Effector memory CD8-positive, alpha-beta T cell (primary cell): ENCODE results near the gene PBX3.

ENCODE experiments used
- ATAC-seq: fragments of 150-1000 bp; cut with Tn5 transposase; replicated peaks from 2 replicates; pipeline ENCODE4 v1.10.0; 2021; ENCODE audit warnings: mild to moderate bottlenecking, moderate library complexity
- DNase-seq, 3 experiments: peaks; one replicate each; pipeline ENCODE4 v3.0.0; 2021
- H3K27ac Mint-ChIP-seq, 2 donors: one replicate each; pipeline ENCODE4 v1.8.0; 2022; ENCODE audit warnings: mild to moderate bottlenecking in 2 of 2, mixed read lengths in 2 of 2, moderate library complexity in 2 of 2
- H3K27me3 Mint-ChIP-seq, 2 donors: one replicate each; pipeline ENCODE4 v1.8.0; 2022; ENCODE audit warnings: mixed read lengths in 2 of 2
- H3K36me3 Mint-ChIP-seq: one replicate; pipeline ENCODE4 v1.8.0; 2022; ENCODE audit warnings: mild to moderate bottlenecking, moderate library complexity, mixed read lengths; ENCODE audit not compliant: insufficient read depth
- H3K4me1 Mint-ChIP-seq, 2 donors: one replicate each; pipeline ENCODE4 v1.8.0; 2022; ENCODE audit warnings: low read depth in 2 of 2, mixed read lengths in 2 of 2
- H3K4me3 Mint-ChIP-seq, 2 donors: one replicate each; pipeline ENCODE4 v1.8.0; 2022; ENCODE audit warnings: mild to moderate bottlenecking in 2 of 2, mixed read lengths in 2 of 2, moderate library complexity in 2 of 2
- H3K9me3 Mint-ChIP-seq, 2 donors: one replicate each; pipeline ENCODE4 v1.8.0; 2022; ENCODE audit warnings: mixed read lengths in 2 of 2

PBX3 gene

DNA sequence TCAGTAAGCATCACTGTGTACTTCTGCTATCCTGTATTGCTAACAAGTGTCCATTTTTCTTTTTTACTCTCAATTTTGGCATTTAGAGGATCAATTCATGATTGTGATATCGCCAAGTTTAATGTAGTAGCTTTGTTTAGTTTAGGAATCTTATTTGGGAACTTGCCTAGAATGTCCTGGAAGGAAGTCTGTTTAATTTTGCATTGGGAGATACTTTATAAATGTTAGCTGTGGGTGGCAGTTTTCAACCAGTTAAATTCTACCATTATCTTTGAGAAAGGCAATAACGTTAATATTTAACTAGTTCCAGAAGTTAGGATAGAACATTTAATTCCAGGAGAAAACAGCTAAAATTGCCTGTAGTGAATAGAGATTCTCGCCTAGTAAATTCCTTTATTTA is 78.6 kb downstream of the PBX3 start:
- no peaks in the 10 kb centered on the region for H3K9me3 Mint-ChIP-seq
- H3K27ac Mint-ChIP-seq = no peak overlapping the region
- DNase-seq = no peak
- no peak overlapping the region for H3K4me3 Mint-ChIP-seq
- H3K27me3 Mint-ChIP-seq = no peaks in the 10 kb centered on the region
- H3K4me1 Mint-ChIP-seq = peaks cover 10 to 16% of the 10 kb centered on the region in 2 donors
- peaks cover 7% of the 10 kb centered on the region for H3K36me3 Mint-ChIP-seq
- no peak for ATAC-seq

DNA sequence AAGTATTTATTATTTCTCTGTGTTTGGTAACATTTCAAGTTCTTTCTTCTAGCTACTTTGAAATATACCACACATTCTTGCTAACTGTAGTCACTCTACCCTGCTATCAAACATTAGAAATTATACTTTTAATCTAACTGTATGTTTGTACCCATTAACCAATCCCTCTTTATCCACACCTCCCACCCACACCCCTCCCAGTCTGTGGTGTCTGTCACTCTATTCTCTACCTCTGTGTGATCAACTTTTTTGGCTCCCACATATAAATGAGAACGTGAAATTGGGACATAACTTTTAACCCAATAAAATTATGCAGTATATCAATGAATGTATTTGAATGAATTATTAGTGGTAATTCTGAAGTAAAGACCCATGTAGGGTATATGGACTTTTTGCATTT is 79.7 kb downstream of the PBX3 start:
- Mint-ChIP-seq H3K4me1 (peaks cover 8 to 15% of the 10 kb centered on the region in 2 donors), H3K9me3 (no peaks in the 10 kb centered on the region), H3K36me3 (peaks cover 7% of the 10 kb centered on the region), H3K27ac (peak overlapping the region in 1 of 2 donors; percentile 54), H3K4me3 (no peak overlapping the region), H3K27me3 (no peaks in the 10 kb centered on the region)
- DNase-seq = no peak
- no peak for ATAC-seq

DNA sequence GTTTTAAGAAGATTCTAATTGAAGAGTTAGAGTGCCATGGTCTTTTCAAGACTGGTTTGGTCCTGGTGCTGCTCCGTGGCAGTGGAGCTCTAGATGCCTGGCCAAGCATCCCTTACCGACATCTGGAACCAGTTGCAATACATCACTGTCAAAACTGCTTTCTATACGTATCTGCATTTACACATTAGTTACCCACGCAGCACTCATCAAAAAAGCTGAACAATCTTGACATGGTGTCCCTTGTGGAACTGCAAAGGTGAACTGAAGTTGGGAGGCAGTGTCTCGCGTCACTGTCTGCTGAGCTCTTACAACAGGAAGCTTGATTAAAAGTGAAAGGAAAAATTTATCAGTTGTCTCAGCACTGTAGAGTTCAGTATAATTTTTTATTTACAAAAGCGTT is 82.6 kb downstream of the PBX3 start:
- H3K9me3 Mint-ChIP-seq = no peaks in the 10 kb centered on the region
- H3K36me3 Mint-ChIP-seq = no peaks in the 10 kb centered on the region
- H3K4me3 Mint-ChIP-seq = peak overlapping the region; percentile 76 to 79
- peak overlapping the region; percentile 79 to 84 for H3K27ac Mint-ChIP-seq
- peaks cover 4 to 6% of the 10 kb centered on the region in 2 donors for H3K4me1 Mint-ChIP-seq
- H3K27me3 Mint-ChIP-seq = no peaks in the 10 kb centered on the region
- ATAC-seq (peak; percentile 97), DNase-seq (peak; percentile 20 to 53 (median 33))

DNA sequence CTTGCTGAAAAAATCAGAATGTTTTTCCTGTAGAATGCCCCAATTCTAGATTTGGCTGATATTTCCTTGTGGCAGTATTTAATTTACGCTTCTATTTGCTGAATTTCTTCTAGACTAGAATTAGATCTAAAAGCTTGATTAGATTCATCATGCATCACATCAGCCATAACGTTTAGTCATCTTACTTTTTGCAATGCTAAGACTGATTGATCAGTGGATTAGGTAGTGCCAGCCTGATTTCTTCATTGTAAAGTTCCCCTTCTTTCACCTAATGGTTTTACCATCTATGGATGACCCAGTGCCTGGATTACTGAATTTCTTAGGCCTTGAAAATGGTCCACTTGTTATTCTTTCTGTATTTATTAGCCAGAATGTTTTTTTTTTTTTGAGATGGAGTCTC is 83.9 kb downstream of the PBX3 start:
- Mint-ChIP-seq H3K36me3 (no peaks in the 10 kb centered on the region), H3K4me3 (peak overlapping the region in 1 of 2 donors; percentile 30), H3K27ac (peak overlapping the region in 1 of 2 donors; percentile 84), H3K9me3 (no peaks in the 10 kb centered on the region), H3K4me1 (peaks cover 0 to 6% of the 10 kb centered on the region in 2 donors), H3K27me3 (no peaks in the 10 kb centered on the region)
- ATAC-seq (no peak), DNase-seq (no peak)

DNA sequence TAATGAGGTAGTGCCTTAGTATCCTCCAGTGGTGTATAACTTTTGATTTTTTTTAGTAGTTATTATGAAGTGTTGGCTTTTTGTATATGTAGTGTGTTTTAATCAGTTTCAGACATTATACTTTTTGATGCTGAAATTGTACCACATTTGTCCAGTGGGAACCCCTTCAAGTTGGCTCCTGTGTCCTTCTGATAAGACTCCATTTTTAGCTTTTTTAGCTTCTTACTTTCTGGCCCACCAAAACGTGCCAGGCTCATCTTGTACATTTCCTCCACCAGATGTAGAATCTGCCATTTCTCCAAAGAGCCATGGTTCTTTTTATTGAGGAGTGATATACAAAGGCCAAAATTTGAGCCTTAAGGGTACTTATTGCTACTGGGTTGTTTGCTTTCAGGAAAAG is 84.4 kb downstream of the PBX3 start:
- Mint-ChIP-seq H3K36me3 (no peaks in the 10 kb centered on the region), H3K4me1 (peaks cover 0 to 6% of the 10 kb centered on the region in 2 donors), H3K4me3 (no peak overlapping the region), H3K27ac (peak overlapping the region in 1 of 2 donors; percentile 84), H3K9me3 (no peaks in the 10 kb centered on the region), H3K27me3 (no peaks in the 10 kb centered on the region)
- DNase-seq = no peak
- ATAC-seq = no peak

DNA sequence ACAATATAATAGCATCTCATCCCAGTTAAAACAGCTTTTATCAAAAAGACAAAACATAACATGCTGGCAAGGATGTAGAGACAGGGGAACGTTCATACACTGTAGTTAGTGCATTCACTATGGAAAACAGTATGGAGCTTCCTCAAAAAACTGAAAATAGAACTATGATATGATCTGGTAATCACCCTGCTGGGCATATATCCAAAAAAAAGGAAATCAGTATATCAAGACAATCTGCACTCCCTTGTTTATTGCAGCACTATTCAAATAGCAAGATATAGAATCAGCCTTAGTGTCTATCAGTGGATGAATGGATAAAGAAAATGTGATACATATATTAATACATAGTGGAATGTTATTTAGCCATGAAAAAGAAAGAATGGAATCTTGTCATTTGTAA is 88.5 kb downstream of the PBX3 start:
- Mint-ChIP-seq H3K9me3 (no peaks in the 10 kb centered on the region), H3K27ac (no peak overlapping the region), H3K4me3 (no peak overlapping the region), H3K27me3 (no peaks in the 10 kb centered on the region), H3K36me3 (no peaks in the 10 kb centered on the region), H3K4me1 (peaks cover 0 to 11% of the 10 kb centered on the region in 2 donors)
- ATAC-seq (no peak), DNase-seq (no peak)

DNA sequence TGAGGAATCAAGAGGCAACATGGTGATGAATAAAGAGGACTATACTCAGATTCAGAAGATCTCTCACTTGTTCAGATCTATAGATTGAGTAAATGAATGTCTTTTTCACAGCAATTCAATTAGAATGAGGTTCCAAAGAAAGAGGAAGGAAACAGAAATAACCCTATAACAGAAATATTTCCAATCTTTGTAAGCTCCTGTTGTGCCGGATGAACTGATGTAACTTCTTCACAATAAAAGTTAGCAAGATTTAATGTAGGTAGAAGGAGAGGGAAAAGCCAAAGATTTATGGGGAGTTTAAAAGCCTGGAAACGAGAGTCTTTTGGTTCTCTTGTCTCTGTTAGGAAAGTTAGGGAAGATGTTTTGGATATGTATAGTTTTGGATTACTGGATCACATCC is 92.1 kb downstream of the PBX3 start:
- H3K4me1 Mint-ChIP-seq = peaks cover 0 to 21% of the 10 kb centered on the region in 2 donors
- ATAC-seq (no peak), DNase-seq (no peak)
- no peaks in the 10 kb centered on the region for H3K27me3 Mint-ChIP-seq
- H3K36me3 Mint-ChIP-seq = no peaks in the 10 kb centered on the region
- no peak overlapping the region for H3K4me3 Mint-ChIP-seq
- no peak overlapping the region for H3K27ac Mint-ChIP-seq
- no peaks in the 10 kb centered on the region for H3K9me3 Mint-ChIP-seq

DNA sequence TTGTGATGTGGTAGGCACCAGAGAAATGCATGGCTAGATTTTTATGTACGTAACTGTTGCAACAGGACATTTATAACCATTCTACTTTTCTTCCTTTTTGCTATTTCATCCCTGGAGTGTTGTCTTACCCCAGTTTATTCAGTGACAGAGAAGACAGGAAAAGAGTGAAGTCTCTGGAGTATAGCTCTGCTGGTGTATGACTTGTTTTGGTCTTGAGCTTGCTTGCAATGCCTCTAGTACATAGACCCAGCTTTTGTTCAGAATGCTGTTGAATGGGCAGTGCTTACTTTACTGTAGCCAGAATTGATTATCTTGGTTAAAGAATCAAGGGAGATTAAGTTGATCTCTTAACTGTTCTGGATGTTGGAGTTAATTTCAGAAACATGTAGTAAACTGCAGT is 94.3 kb downstream of the PBX3 start:
- H3K36me3 Mint-ChIP-seq = no peaks in the 10 kb centered on the region
- no peak overlapping the region for H3K4me3 Mint-ChIP-seq
- H3K9me3 Mint-ChIP-seq = no peaks in the 10 kb centered on the region
- DNase-seq = no peak
- peaks cover 0 to 21% of the 10 kb centered on the region in 2 donors for H3K4me1 Mint-ChIP-seq
- no peaks in the 10 kb centered on the region for H3K27me3 Mint-ChIP-seq
- H3K27ac Mint-ChIP-seq = peak overlapping the region in 1 of 2 donors; percentile 58
- no peak for ATAC-seq

DNA sequence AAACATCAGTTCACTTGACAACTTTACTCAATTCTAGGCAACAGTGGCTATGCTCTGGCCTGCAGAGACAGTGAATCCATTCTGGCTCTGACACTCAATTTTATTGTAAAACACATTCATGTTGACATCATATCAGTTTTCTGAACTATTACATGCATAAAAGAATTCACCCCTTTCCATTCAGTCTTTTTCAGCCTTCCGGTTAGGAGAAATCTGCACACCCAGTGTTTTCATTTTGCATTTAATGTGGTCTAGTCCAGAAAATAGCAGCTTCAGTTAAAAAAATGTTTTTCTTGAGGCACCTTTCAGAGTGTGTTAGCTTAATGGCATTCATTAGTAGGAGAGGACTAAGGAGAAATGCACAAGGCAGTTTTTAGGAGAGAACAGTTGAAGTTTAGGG is 95.1 kb downstream of the PBX3 start:
- H3K9me3 Mint-ChIP-seq = no peaks in the 10 kb centered on the region
- peaks cover 0 to 21% of the 10 kb centered on the region in 2 donors for H3K4me1 Mint-ChIP-seq
- no peaks in the 10 kb centered on the region for H3K27me3 Mint-ChIP-seq
- H3K4me3 Mint-ChIP-seq = no peak overlapping the region
- DNase-seq = no peak
- no peak for ATAC-seq
- H3K36me3 Mint-ChIP-seq = no peaks in the 10 kb centered on the region
- peak overlapping the region in 1 of 2 donors; percentile 58 for H3K27ac Mint-ChIP-seq

DNA sequence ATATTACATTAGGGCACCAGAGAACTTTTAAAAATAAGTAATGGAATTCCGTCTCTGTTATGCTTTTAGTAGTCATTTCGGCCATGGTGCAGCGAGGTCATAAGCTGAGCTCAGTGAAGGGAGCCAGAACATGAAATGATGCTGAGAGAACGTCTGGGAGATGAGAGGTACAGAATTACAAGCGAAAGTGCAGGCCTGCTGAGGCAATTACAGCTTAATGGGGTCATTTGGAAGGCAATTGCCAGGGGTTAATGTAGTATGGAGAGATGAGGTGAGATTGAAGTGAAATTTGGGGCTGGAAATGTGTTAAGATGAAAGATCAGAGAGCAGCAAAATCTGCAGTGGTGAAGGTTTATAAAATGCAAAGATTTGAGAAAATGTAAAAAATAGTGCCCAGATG is 96.5 kb downstream of the PBX3 start:
- ATAC-seq (no peak), DNase-seq (no peak)
- Mint-ChIP-seq H3K27me3 (no peaks in the 10 kb centered on the region), H3K9me3 (no peaks in the 10 kb centered on the region), H3K4me1 (peaks cover 0 to 17% of the 10 kb centered on the region in 2 donors), H3K27ac (no peak overlapping the region), H3K4me3 (no peak overlapping the region), H3K36me3 (no peaks in the 10 kb centered on the region)

DNA sequence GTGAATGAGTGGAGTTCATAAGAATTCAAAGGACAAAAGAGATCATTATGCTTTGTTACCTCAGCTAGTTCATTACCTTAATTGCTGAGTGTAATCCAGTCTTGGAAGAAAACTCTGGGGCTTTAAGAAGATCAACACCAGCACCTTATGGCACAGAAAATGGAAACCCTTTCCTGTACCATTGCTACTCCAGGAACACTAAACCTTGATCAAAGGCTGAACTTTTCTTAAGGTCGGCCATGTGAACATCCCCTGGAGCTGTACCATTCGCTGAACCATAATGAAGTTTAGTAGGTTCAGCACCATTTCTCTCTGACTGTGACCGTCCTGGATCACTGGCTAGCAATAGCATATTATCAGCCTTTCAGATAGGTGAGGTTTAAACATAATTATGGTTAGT is 97.4 kb downstream of the PBX3 start:
- Mint-ChIP-seq H3K27ac (no peak overlapping the region), H3K36me3 (no peaks in the 10 kb centered on the region), H3K4me1 (peaks cover 0 to 15% of the 10 kb centered on the region in 2 donors), H3K4me3 (no peak overlapping the region), H3K9me3 (no peaks in the 10 kb centered on the region), H3K27me3 (no peaks in the 10 kb centered on the region)
- DNase-seq (no peak), ATAC-seq (no peak)

DNA sequence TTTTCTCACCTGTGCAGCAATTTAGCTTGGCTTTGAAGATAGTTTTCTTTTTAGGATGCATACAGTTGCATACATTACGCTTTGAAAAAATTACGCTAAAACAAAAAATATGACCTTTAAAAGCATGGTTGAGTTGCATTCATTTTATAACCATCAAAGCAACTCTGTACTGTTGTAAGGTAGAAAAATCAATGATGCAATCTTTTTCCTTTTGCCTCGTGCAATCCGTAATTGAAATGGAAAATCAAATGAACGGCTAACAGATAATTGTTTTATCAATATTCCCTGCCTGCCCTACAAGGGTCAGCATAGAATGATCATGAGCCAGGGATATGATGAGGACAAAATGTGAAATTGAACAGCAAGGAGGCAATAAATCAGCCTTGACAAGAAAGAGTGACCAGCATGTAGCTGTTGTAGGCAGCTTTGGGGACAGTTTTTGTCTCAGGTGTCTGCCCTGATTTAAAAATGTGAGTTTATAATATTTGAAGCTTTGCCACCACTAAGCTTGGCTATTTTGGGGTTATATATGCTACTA is 98.2 kb downstream of the PBX3 start:
- DNase-seq (no peak), ATAC-seq (no peak)
- Mint-ChIP-seq H3K36me3 (no peaks in the 10 kb centered on the region), H3K9me3 (no peaks in the 10 kb centered on the region), H3K27me3 (no peaks in the 10 kb centered on the region), H3K27ac (no peak overlapping the region), H3K4me1 (peaks cover 0 to 15% of the 10 kb centered on the region in 2 donors), H3K4me3 (no peak overlapping the region)

DNA sequence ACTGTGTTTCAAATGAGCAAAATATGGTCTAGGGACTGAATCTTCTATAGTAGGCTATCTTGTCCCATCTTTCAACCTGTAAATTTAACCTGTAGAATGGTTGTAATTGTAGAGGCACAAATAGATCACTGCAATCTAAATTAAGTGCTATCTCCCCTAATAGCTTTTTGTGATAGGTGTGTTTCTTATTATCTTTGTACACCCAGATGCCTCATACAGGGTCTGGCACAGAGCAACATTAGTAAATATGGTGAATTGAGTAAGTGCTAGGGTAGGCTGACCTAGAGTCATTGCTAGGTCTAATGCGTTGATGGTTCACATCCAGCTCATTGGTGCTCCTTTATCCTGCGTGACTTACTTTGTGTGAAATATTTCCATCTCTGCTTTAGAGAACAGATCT is 100.6 kb downstream of the PBX3 start:
- Mint-ChIP-seq H3K36me3 (no peaks in the 10 kb centered on the region), H3K27me3 (no peaks in the 10 kb centered on the region), H3K4me1 (peaks cover 0 to under 1% of the 10 kb centered on the region in 2 donors), H3K27ac (no peak overlapping the region), H3K9me3 (no peaks in the 10 kb centered on the region), H3K4me3 (no peak overlapping the region)
- ATAC-seq = no peak
- no peak for DNase-seq

DNA sequence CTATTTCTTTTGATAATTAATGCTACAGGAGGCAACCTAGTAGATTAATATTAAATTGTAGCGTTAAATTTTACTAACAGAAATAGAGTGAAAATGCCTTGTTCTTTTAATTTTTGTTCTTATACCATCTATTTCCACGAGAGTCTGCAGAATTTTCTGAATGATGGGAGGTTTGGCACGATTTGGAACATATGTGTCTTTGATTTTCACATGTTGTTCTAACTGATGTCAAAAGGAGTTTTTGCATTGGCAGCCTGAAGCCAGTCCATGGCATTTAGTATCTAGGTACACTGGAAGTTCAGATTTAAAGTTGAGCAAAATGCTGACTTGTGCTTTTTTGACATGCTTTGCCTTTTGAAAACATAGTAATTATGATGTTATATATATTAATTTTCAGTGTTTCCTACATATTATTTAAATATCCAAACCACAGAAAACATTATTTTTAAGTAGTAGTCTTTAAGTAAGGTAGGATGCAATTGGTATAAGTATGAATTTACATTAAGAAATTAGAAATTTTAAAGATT is 103.0 kb downstream of the PBX3 start:
- no peak overlapping the region for H3K27ac Mint-ChIP-seq
- H3K4me3 Mint-ChIP-seq = no peak overlapping the region
- H3K9me3 Mint-ChIP-seq = no peaks in the 10 kb centered on the region
- ATAC-seq = no peak
- no peak for DNase-seq
- H3K27me3 Mint-ChIP-seq = no peaks in the 10 kb centered on the region
- no peaks in the 10 kb centered on the region for H3K4me1 Mint-ChIP-seq
- no peaks in the 10 kb centered on the region for H3K36me3 Mint-ChIP-seq
